ENCODE results near the gene MEIS1. TPM values are rescaled to one million over a fixed set of nuclear protein-coding genes. Genes with fewer than 3 reads are reported as not detected.

MEIS1 gene
- total RNA-seq, 3 donors from 2014 or later (not counting 1 experiment from before 2014, with no cell fraction given) = 2.0 to 5.4 (median 3.6) TPM

GRCh38 chr2:66578687-66579106 is 143.8 kb downstream of the MEIS1 start:
- no peaks in the 10 kb centered on the region for H3K9me3 Mint-ChIP-seq
- H3K4me1 ChIP-seq (ENCODE audit: control insufficient read depth, insufficient read depth, low read length) = peaks cover 39% of the 10 kb centered on the region
- H3K27me3 ChIP-seq (ENCODE audit: control insufficient read depth, insufficient read depth, low read length) = peaks cover 85% of the 10 kb centered on the region
- no peaks in the 10 kb centered on the region for H3K9me3 ChIP-seq (ENCODE audit: control insufficient read depth, insufficient read depth, low read length)
- ATAC-seq (no peak), DNase-seq (no peak)
- no peak overlapping the region for H3K27ac Mint-ChIP-seq
- WGBS (ENCODE audit: insufficient coverage) = 9% methylated on average over 8 of the region's 10 CpGs
- no peaks in the 10 kb centered on the region for H3K36me3 Mint-ChIP-seq
- TF ChIP-seq CTCF (IDR thresholded peaks at IDR 0.05) = no peak
- no peak overlapping the region for H3K4me3 Mint-ChIP-seq
- intact Hi-C loops (cut with micrococcal nuclease) = loop anchor here (10.0 kb wide), 1 partner anchor 144 kb away; the partner anchor contains the start of gene MEIS1
- peaks cover 8 to 13% of the 10 kb centered on the region in 2 donors for H3K4me1 Mint-ChIP-seq
- H3K27me3 Mint-ChIP-seq (ENCODE audit: low read depth in 2 of 2) = peaks cover 48 to 59% of the 10 kb centered on the region in 2 donors
- H3K27ac ChIP-seq (ENCODE audit: low read length) = no peak overlapping the region
- no peak overlapping the region for H3K4me3 ChIP-seq (ENCODE audit: low read length)
- H3K36me3 ChIP-seq (ENCODE audit: control insufficient read depth, insufficient read depth, low read length) = no peaks in the 10 kb centered on the region

- Mint-ChIP-seq H3K4me1 (peaks cover 8 to 13% of the 10 kb centered on the region in 2 donors), H3K36me3 (no peaks in the 10 kb centered on the region), H3K27ac (no peak overlapping the region), H3K9me3 (no peaks in the 10 kb centered on the region), H3K4me3 (no peak overlapping the region), H3K27me3 (ENCODE audit: low read depth in 2 of 2) (peaks cover 43 to 59% of the 10 kb centered on the region in 2 donors)
- Histone ChIP-seq H3K4me1 (ENCODE audit: control insufficient read depth, insufficient read depth, low read length) (peaks cover 39% of the 10 kb centered on the region), H3K27me3 (ENCODE audit: control insufficient read depth, insufficient read depth, low read length) (peaks cover 82% of the 10 kb centered on the region), H3K4me3 (ENCODE audit: low read length) (no peak overlapping the region), H3K27ac (ENCODE audit: low read length) (no peak overlapping the region), H3K9me3 (ENCODE audit: control insufficient read depth, insufficient read depth, low read length) (no peaks in the 10 kb centered on the region), H3K36me3 (ENCODE audit: control insufficient read depth, insufficient read depth, low read length) (no peaks in the 10 kb centered on the region)
- DNase-seq (no peak), ATAC-seq (no peak)
- intact Hi-C loops (cut with micrococcal nuclease) = loop anchor here (10.0 kb wide), 1 partner anchor 145 kb away; the partner anchor contains the start of gene MEIS1
- no peak for TF ChIP-seq CTCF (IDR thresholded peaks at IDR 0.05)
- 0% methylated on average over 1 of the region's 10 CpGs for WGBS (ENCODE audit: insufficient coverage)
Observed at GRCh38 chr2:66579186-66580126, 144.5 kb downstream of the MEIS1 start.

- H3K4me1 Mint-ChIP-seq = peaks cover 2 to 3% of the 10 kb centered on the region in 2 donors
Observed at GRCh38 chr2:66580166-66581049, 145.5 kb downstream of the MEIS1 start.

More at GRCh38 chr2:66580166-66581049, 145.5 kb downstream of the MEIS1 start:
- peaks cover 38 to 52% of the 10 kb centered on the region in 2 donors for H3K27me3 Mint-ChIP-seq (ENCODE audit: low read depth in 2 of 2)
- 3% methylated on average over 4 of the region's 10 CpGs for WGBS (ENCODE audit: insufficient coverage)
- ATAC-seq (no peak), DNase-seq (no peak)
- no peak overlapping the region for H3K4me3 ChIP-seq (ENCODE audit: low read length)
- H3K27me3 ChIP-seq (ENCODE audit: control insufficient read depth, insufficient read depth, low read length) = peaks cover 75% of the 10 kb centered on the region
- no peak for TF ChIP-seq CTCF (IDR thresholded peaks at IDR 0.05)
- peaks cover 33% of the 10 kb centered on the region for H3K4me1 ChIP-seq (ENCODE audit: control insufficient read depth, insufficient read depth, low read length)
- H3K27ac ChIP-seq (ENCODE audit: low read length) = no peak overlapping the region
- H3K36me3 Mint-ChIP-seq = no peaks in the 10 kb centered on the region
- no peaks in the 10 kb centered on the region for H3K9me3 Mint-ChIP-seq
- no peak overlapping the region for H3K27ac Mint-ChIP-seq
- no peaks in the 10 kb centered on the region for H3K36me3 ChIP-seq (ENCODE audit: control insufficient read depth, insufficient read depth, low read length)
- no peak overlapping the region for H3K4me3 Mint-ChIP-seq
- intact Hi-C loops (cut with micrococcal nuclease) = no loop called here
- H3K9me3 ChIP-seq (ENCODE audit: control insufficient read depth, insufficient read depth, low read length) = no peaks in the 10 kb centered on the region

All from natural killer cell (primary cell).